Lower leg skin (tissue), 3 donors: ENCODE results near the gene CKAP4.

Experiments used
- POLR2A ChIP-seq, 2 donors: fragments of 450-650 bp; IDR thresholded peaks; one replicate each; pipeline ENCODE4 v1.6.1; 2016 to 2017; ENCODE audit warnings: antibody characterized with exemption in 2 of 2, mild to moderate bottlenecking in 1 of 2, moderate library complexity in 1 of 2
- TF ChIP-seq, protein P1 (sequence below), 3 donors: fragments of 450-650 bp; IDR thresholded peaks; one replicate each; pipeline ENCODE4 v1.5.1; 2016; ENCODE audit warnings: antibody characterized with exemption in 3 of 3, mild to moderate bottlenecking in 3 of 3, moderate library complexity in 2 of 3

DNA sequence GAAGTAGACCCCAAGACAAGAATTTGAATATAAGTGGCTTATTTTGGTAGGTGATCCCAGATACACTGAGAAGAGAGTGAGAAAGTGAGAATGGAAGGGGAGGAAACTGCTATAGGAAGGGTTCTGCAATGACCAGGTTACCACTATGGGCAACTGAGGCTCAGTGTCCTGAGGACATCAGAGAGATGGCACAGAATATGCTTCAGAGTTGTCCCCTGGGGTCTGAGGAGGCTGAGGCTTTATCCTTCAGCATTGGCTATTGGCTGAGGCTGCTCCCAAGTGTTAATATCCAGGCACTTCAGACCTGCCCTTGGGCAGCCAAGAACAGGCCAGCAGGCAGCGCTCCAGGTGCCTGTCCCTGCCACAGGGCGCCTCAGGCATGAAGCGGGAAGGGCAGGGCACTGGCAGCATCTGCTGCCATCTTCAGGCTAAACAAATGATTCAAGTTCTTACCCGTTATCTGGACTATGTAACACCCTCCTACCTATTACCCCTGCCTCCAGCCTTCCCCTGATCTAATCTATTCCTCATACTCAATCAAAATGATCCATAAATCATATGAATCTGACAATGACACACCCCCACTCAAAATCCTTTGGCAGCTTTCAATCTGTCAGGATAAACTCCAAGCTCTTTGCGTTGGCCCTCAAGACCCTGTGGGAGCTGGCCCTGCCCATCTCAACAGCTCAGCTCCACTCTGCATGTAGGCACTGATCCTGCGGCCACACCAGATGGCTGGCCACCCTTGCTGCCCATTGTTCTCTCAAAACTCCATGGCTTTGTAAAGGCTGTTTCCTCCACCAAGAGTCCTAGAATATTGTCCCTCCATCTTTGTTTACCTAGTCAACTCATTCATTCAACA lies 42.4 kb downstream of the CKAP4 start:
- TF ChIP-seq, protein P1, sequence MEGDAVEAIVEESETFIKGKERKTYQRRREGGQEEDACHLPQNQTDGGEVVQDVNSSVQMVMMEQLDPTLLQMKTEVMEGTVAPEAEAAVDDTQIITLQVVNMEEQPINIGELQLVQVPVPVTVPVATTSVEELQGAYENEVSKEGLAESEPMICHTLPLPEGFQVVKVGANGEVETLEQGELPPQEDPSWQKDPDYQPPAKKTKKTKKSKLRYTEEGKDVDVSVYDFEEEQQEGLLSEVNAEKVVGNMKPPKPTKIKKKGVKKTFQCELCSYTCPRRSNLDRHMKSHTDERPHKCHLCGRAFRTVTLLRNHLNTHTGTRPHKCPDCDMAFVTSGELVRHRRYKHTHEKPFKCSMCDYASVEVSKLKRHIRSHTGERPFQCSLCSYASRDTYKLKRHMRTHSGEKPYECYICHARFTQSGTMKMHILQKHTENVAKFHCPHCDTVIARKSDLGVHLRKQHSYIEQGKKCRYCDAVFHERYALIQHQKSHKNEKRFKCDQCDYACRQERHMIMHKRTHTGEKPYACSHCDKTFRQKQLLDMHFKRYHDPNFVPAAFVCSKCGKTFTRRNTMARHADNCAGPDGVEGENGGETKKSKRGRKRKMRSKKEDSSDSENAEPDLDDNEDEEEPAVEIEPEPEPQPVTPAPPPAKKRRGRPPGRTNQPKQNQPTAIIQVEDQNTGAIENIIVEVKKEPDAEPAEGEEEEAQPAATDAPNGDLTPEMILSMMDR (IDR thresholded peaks at IDR 0.05): no peak
- no peak for TF ChIP-seq POLR2A (IDR thresholded peaks at IDR 0.05)
